CD4-positive, alpha-beta T cell treated with Interleukin-17A for 1 hour (primary cell): ENCODE measurements around the gene IL1RAPL2.
A peak's percentile ranks its signal among the peaks of the same experiment; 100 is the strongest.
"Not testable (repeated sequence)": the region's sequence is repeated elsewhere in the genome, so short reads cannot be mapped to it uniquely, and the experiment has no call there.

Experiments
- DNase-seq: peaks from one replicate; pipeline ENCODE4 v3.0.0-alpha.2; 2020

IL1RAPL2 gene

DNA sequence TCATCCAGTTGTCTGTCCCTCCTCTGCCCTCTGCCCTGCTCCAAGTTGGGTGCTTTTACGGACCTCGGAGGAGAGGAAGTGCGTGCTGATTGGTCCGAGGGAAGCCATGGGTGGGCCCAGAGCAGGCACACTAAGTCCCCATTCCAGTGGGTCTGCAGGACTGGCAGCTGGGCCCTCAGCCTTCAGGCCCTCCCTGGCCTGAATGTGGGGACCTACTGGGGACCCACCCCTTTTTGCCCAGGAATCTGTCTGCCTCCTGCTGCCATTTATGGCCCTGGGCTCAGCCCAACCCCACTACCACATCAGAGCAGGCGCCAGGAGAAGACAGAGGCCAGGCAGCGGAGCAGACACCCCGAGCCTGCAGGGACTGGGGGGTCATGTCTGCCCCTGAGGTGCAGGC, 484.9 kb downstream of the IL1RAPL2 start:
- DNase-seq: no peak

DNA sequence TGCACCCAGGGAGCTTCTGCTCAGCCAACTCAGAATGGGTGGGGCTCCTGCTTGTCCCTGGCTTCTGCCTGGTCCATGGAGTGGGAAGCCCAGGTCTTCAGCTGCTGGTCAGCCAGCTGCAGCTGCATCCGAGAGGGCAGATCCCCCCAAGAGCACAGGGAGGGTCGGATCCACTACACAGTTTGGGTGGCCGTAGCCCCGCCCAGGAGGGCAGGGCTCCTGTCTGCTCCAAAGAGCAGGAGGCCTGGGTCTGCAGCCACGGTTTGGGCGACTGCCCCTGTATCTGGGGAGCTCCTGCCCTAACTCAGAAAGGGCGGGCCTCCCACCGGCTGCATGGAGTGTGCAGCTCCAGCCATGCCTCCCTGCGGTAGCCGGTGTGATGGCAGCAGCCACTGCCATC, 485.4 kb downstream of the IL1RAPL2 start:
- DNase-seq: no peak

DNA sequence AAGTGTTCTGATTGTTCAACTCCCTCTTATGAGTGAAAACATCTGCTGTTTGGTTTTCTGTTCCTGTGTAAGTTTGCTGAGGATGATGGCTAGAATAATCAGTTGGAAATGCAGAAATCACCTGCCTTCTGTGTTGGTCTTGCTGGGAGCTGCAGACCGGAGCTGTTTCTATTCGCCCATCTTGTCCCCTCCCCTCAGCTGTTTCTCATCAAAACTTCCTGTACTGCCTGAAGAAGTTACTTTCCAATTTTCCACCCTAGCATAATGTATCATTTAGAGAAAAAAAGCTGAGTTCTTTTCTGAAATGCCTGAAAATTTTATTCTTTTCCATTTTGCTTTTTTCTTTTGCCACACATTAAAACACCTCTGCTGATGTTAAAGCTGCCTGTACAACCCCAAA, 486.9 kb downstream of the IL1RAPL2 start:
- no peak for DNase-seq

DNA sequence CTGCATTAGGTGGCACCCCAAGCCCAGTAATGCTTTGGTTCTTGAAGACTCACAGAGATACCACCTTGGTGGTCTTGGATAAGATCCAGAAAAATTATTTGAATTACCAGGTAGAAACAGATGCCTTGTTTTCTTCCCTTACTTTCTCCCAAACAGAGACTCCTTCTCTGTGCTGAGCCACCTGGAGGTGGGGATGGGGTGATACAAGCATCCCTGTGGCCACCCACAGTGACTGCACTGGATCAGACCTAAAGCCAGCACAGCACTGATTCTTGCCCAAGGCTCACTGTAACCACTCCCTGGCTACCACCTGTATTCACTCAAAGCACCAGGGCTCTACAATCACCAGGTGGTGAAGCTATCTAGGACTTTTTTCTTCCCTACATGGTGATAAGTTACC, 497.7 kb downstream of the IL1RAPL2 start:
- no peak for DNase-seq

DNA sequence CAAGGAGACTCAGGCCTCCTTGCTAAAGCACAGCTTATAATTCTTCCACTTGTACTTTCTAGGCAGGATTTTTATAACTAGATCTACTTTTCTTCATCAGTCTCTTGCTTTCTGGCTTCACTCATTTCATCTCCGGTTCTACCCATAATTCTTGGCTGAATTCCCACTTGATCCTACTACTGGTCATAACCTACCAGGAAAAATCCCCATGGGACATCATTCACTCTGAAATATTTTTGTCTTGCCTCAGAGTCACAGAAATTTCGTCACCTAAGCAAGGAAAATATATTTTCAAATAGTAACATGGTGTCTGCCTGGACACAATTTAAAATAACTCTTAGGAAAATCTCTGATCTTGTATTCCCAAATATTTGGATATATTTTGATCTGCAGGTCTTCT, 532.2 kb downstream of the IL1RAPL2 start:
- DNase-seq: no peak

DNA sequence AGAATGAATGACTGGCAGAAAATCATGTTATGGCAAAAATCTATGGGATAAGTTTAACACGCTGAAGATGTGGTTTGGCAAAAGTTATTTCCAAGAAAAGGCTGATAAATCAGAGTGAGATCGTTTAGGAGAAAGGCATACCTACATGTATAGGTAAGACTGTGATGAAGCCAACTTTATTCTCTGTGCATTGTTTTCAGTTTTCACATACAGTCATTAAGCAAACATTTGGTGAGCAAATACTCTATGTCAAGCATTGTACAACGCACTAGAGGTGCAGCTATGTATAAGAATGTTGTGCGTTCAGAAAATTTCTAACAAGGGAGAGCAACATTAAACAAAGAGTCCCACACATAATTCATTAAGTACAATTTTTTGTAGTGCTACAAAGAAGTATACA, 532.8 kb downstream of the IL1RAPL2 start:
- DNase-seq: no peak

DNA sequence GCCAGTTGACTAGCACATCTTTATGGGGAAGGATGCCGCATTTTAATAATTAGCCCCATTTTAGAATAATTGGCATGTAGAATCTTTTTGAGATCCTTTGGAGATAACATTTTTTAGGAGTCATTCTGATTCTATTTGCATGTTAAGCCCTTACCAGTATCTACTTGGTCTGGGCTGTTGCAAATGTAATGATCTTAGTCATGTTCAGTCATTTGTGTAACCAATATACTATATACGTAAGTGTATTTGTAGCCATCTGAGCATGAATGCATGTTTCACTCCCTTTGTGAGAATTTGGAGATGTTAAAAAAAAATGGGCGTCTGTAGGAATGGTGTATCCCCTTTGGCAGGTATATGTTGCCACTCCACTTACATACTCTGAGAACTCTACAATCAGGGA, 535.4 kb downstream of the IL1RAPL2 start:
- no peak for DNase-seq

DNA sequence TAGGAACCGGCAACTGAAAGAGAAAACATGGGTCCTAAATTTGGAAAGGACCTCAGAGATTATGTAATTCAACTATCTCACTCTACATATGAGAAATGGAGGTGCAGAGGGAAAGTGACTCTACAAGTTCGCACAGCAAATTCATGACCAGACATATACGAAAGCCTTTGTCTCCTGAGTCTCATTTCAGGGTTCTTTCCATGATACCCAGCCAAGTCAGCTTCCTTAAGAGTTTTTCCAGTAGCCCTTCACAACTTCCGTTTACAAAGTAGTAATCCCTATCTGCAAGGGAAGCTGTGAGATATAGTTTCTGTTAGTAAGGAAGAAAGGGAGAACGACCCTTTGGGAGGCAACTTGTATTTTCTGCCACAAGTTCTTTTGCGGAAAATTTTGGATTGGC, 543.9 kb downstream of the IL1RAPL2 start:
- DNase-seq: no peak

DNA sequence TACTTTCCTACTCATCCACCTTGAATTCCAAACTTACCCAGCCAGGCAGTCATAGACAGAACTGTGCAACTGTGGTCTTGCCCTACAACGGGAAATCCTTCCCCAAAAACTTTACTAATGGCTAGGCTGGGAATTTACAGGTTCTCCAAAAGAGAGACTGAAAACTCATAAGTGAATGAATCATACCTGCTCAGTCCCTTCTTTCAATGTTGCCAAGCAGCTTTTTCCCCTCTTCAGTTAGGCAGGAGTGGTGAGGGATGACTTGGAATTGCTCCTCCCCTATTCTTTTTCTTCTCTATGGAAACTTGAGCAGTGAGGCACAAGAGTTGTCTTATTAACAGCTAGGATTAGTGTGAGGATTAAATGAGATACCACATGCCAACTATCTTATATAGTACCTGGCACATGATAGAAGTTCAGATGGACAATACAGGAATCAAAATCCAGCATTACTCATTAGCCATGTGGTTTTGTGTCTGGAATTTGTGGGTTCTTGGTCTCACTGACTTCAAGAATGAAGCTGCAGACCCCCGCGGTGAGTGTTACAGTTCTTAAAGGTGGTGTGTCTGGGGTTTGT, 548.6 kb downstream of the IL1RAPL2 start:
- DNase-seq: no peak

DNA sequence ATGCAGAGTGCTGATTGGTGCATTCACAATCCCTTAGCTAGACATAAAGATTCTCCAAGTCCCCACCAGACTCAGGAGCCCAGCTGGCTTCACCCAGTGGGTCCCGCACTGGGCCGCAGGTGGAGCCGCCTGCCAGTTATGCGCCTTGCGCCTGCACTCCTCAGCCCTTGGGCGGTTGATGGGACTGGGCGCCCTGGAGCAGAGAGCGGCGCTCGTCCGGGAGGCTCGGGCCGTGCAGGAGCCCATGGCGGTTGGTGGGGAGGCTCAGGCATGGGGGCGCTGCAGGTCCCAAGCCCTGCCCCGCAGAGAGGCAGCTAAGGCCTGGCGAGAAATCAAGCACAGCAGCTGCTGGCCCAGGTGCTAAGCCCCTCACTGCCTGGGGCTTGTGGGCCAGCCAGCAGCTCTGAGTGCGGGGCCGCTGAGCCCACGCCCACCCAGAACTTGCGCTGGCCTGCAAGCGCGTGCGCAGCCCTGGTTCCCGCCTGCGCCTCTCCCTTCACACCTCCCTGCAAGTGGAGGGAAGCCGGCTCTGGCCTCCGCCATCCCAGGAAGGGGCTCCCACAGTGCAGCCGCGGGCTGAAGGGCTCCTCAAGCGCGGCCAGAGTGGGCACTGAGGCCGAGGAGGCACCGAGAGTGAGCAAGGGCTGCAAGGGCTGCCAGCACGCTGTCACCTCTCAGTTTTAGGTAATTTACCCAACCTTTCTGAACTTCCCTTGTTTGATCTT, 549.8 kb downstream of the IL1RAPL2 start:
- DNase-seq: not testable (repeated sequence)

DNA sequence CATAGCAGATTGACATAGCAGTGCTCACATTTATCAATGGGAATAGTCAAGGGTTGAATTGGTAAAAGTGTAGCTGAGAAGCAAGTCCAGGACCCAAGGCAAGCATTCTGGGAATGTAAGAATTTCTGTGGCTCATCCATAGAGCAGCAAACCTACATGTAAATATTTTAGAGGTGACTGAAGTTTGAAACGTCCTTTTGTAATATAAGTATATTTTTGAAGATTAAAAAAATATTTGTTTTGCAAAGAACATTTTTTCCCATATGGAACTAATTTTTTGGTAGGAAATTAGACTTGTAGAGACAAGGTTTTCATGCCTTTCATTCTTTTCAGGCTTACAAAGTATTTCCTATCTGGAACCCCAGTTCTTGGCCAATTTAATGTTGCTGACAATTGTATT, 550.5 kb downstream of the IL1RAPL2 start:
- no peak for DNase-seq

DNA sequence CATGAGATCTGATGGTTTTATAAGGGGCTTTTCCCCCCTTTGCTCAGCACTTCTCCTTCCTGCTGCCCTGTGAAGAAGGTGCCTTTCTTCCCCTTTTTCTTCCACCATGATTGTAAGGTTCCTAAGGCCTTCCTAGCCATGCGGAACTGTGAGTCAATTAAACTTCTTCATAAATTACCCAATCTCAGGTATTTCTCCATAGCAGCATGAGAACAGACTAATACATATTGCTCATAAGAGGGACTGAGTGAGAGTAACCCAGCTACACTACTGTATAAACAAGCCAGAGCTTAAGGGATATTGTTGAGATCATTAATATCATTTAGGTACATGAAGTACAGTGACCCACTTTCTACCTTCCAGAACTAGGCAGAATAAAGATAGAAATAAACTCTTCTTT, 551.6 kb downstream of the IL1RAPL2 start:
- no peak for DNase-seq

DNA sequence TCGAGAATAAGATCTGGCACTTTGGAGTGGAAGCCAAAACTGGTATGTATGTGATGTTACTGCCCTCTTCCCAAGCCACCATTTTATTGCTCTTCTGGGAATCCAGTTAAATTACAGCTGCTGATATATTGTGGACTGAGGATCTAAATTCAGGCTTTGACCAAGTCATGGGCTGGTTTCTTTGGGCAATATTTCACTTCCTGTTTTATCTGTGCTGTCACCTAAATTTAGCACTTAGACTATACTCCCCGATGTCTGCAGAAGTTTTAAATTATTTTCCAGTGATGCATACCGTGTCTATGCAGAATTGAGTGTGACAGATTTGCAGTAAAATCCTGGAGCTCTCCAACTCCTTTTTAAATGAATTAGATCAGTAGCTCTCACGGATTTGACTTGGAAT, 554.5 kb downstream of the IL1RAPL2 start:
- DNase-seq: no peak

DNA sequence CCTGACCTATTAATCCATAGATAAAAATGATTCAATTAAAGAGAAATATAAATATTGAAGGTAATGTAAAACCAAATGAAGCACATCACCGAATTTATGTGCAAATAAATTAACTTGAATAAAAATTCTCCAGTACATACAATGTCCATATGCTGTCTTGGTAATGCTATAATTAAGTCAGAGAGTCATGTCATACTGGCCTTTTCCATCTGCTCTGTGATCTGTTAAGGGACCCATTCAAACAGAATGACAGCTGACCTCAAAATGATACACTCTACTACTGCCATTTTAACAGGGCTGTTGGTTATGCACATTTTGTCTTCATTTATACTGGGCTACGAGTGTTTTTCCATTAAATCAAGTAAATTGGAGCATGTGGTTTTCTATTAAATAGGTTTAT, 555.2 kb downstream of the IL1RAPL2 start:
- no peak for DNase-seq

DNA sequence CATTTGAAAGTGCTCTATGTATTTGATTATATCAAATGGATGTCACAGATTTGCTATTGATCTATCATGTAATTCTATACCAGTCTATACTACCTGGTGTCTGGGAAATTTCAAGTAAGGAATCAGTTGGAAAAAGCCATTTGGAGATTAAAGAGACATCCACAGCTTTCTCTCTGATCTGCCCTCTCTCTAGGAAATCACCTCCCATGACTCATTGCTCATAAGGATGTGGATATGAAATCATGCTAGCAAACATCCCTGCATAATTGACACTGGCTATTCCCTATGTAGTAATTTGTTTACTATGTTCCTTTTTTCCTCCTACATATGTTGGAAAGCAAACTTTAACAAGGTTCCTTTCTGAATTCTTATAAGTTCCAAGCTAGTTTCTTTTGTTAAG, 560.2 kb downstream of the IL1RAPL2 start:
- no peak for DNase-seq

DNA sequence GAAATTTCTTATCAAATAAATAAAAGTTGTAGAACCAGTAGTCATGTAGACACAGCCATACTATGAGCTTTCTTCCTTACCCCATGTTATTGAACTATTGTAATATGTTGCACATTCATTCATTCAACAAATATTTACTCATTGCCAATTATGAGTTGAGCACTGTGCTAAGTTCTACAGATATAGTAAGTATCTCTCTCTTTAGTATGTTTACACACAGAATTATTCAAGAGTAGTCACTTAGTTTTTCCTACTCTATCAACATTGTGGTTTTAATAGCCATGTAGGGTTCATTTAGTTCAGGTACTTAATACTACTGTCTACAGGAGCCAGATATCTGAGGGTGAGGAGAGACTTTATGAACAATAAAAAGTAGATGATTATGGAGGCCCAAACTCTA, 568.3 kb downstream of the IL1RAPL2 start:
- DNase-seq: no peak

DNA sequence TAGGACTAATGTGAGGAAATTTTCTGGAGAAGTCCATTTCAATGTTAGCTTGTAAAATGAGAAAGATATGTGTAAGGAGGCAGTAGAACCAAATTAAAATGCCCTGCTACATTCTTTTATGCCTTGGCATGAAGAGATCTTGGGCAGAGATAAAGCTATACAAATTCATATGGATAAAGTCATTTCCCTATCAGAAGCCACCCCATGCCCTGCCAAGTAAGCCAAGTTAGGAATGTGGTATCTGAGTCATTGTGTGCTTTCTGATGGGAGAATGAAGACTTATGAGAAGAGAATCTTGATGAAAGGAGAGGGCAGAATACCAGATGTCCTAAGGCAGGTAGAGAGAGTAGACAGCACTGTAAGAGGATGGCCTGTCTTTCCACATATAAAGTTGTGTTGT, 570.8 kb downstream of the IL1RAPL2 start:
- no peak for DNase-seq

DNA sequence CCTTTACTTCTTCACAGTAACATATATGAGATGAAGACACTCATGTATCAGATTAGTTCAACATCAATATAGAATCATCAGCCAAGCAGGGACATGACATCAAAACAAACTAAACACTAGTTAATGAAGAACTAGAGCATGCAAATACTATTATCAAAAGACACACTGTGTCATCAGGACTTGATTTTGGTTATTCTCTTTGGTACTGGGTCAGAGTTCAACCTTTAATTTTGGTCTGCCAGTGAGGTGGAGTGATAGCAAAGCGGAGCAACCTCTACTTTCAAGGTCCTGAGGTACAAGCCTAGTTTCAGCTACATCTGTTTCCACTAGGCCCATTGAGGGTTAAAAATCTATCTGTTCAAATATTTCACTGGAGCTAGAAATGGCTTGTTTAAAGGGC, 584.0 kb downstream of the IL1RAPL2 start:
- DNase-seq: no peak

DNA sequence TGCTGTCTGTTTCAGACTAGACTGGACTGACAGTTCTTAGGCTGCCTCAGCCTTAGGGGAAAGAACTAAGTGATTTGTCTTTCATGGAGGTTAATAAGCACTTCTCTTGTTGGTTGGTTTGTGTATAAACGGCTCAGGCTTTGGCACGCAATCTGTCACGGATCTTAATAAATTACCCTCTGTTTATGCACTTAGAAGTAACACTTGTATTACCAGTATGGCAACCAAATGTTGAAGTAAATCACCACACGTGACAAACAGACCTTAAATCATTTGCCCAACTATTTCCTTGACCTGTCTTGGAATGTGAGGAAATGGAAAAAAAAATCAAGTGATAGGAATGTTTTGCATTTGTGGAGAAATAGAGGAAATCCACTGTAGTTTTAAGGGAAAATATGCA, 584.6 kb downstream of the IL1RAPL2 start:
- no peak for DNase-seq

DNA sequence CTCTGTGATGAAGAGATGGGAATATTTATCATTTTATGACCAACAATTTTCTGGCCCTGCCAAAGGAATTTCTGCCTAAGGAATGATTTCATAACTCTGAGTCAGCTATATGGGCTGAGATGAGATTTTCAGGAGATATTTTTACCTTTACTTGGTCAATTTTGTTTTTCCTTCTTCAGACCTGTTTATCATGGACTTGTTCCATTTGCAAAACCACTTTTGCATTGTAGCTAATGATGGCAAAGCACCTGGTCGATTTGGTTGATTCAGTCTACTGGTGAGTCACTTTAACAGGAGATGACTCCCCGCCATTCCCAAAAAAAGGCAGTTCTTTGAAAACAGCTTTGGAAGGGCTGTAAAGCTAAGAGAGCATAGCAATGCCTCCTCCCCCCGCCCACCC, 601.2 kb downstream of the IL1RAPL2 start:
- DNase-seq: no peak

DNA sequence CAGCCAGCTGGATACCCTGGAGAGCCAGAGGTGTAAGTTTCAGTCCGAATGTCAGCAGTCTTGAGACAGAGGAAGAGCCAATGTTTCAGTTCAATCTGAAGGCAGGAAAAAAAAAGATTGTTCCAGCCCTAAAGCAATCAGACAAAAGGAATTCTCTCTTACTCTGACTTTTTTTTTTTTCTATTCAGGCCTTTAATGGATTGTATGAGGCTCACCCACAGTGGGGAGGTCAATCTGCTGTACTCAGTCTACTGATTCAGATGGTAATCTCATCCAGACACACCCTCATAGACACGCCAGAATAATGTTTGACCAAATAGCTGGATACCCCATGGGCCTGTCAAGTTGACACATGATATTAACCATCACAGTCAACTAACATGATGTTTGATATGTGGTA, 602.6 kb downstream of the IL1RAPL2 start:
- no peak for DNase-seq

DNA sequence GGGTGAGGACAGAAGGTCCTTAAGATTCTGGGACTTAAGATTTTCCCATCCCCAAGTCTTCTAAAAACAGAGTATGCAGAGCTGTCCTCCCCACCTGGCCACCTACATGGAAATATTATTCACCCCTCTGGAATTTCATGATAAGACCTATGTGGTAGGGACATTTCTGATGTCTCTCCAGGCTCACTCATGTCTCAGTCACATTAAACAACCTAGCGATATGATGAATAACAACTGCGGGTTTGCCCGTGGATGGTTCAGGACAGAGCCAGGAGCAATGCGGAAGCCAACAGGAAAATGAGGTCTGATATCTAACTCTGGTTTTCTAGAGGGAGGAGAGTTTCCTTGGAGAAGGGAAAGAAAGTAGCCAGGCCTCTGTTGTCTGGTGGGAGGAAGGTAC, 607.1 kb downstream of the IL1RAPL2 start:
- no peak for DNase-seq

DNA sequence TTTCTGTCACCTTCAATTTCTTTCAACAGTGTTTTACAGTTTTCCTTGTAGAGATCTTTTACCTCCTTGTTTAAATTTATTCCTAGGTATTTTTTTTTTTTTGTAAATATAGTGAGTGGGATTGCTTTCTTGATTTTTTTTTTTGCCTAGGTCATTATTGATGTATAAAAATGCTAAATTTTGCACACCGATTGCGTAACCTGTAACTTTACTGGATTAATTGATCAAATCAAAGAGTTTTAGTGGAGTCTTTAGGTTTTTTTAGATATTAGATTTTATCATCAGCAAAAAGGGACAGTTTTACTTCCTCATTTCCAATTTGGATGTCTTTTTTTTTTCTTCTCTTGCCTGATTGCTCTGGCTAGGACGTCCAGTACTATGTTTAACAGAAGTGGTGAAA, 613.6 kb downstream of the IL1RAPL2 start:
- no peak for DNase-seq

DNA sequence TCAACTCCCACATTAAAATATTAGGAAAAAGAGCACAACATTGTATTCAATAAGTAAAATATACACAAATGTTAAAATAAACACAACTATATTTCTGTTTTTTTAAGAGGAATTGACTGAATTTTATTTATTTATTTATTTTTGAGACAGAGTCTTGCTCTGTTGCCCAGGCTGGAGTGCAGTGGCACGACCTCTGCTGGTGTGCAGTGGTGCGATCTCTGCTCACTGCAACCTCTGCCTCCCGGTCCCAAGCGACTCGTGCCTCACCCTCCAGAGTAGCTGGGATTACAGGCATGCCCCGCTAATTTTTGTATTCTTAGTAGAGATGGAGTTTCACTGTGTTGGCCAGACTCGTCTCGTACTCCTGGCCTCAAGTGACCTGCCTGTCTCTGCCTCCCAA, 623.1 kb downstream of the IL1RAPL2 start:
- no peak for DNase-seq

DNA sequence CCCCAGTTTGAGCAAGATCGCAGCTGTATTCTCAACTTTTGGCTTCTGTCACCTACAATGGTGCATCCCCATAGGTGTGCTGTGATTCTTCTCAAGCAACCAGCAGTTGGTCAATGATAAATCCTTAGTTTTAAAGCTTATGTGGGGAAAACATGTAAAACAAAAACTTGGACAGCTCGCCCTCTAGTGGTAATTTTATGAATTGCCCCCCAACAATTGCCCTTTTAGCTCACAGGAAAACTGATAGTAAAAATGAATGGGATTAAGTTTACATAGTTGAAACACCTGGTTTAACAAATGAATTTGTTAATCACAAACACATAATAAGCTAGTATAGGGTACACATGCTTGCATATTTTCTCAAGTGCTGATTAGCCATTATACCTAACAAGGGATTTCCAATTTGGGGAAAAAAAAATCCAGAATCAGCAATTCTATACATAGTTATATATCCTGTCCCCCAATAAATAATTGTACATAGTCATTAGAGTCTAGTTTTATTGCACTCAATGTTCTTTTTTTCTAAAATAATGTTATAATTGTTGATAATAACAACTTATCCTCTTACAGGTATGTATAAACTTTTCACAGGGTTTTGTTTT, 624.4 kb downstream of the IL1RAPL2 start:
- peak; percentile 1 for DNase-seq
